Fibroblast of the aortic adventitia (primary cell): ENCODE data around the gene SYT3. TPM values are rescaled to one million over a fixed set of nuclear protein-coding genes. Genes with fewer than 3 reads are reported as not detected.

ENCODE experiments used
- DNase-seq: peaks from one replicate; pipeline ENCODE4 v3.0.0-alpha.2; 2010; ENCODE audit warnings: low read depth
- H3K4me3 ChIP-seq: 2 replicates; pipeline ENCODE4 v1.5.1; 2011; ENCODE audit warnings: low read depth, mild to moderate bottlenecking, control low read depth, low read length, moderate library complexity
- CTCF ChIP-seq: IDR thresholded peaks from 2 replicates; pipeline ENCODE4 v1.5.1; 2011; ENCODE audit warnings: mild to moderate bottlenecking, low read length, control low read depth, inconsistent platforms; ENCODE audit not compliant: insufficient read depth
- total RNA-seq: library from RNA; depleted of rRNA; stranded (reverse); fragments of >200 nt; gene quantifications from 2 replicates; pipeline ENCODE4 v1.2.3, GENCODE V29; 2012; ENCODE audit warnings: low replicate concordance

Gene SYT3
- total RNA-seq, result 0.09 TPM in 1 of 2 replicates, not detected in the other

GRCh38 chr19:50639121-50640112, at the start of gene SYT3:
Gene SYT3 (minus strand): TSS chr19:50639881. CDS start chr19:50637411, 2,470 bp downstream.
- DNase-seq, result peak; percentile 18
- H3K4me3 ChIP-seq, result peak within 1 kb of the TSS; percentile 48

GRCh38 chr19:50688766-50689165, 49.1 kb upstream of the SYT3 start:
- no peak for DNase-seq
- no peak overlapping the region for H3K4me3 ChIP-seq
- TF ChIP-seq CTCF, result no peak

More at GRCh38 chr19:50639121-50640112, at the start of gene SYT3:
- no peak for TF ChIP-seq CTCF

GRCh38 chr19:50686310-50687032, 46.8 kb upstream of the SYT3 start:
- H3K4me3 ChIP-seq, result no peak overlapping the region
- no peak for TF ChIP-seq CTCF
- no peak for DNase-seq

GRCh38 chr19:50679177-50680125, 39.8 kb upstream of the SYT3 start:
- H3K4me3 ChIP-seq, result no peak overlapping the region
- no peak for TF ChIP-seq CTCF
- peak; percentile 60 for DNase-seq

GRCh38 chr19:50678323-50678722, 38.6 kb upstream of the SYT3 start:
- TF ChIP-seq CTCF, result no peak
- no peak for DNase-seq
- H3K4me3 ChIP-seq, result no peak overlapping the region

- no peak overlapping the region for H3K4me3 ChIP-seq
- no peak for DNase-seq
- TF ChIP-seq CTCF, result no peak
Observed at GRCh38 chr19:50677636-50678035, 38.0 kb upstream of the SYT3 start.
